Measurements from ENCODE around the gene FOXO6.

DNA sequence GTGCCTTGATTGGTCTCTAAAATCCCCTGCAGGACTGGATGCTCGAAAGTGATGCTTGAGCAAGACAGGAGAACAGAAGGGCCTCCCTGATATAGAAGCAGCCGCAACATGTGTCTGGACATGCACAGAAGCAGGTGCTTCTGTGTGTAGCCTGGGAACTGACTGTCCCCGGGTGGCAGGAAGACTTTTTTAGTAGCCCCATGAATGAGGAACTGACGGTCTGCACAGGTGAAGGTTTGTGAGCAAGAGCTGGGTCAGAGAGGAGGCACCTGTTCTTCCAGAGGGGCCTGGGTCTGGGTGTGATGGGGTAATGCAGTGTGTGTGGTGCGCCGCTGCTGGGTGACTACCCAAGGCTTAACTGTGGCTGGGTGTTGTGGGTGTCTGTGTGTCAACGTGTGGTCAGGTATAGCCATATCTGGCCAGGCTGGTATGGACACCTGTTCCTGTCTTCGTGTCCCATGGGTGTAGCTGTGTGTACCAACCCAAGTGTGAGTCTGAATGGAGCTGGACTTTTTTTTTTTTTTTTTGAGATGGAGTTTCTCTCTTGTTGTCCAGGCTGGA, 39.1 kb upstream of the FOXO6 start:
- TF ChIP-seq, protein P1, sequence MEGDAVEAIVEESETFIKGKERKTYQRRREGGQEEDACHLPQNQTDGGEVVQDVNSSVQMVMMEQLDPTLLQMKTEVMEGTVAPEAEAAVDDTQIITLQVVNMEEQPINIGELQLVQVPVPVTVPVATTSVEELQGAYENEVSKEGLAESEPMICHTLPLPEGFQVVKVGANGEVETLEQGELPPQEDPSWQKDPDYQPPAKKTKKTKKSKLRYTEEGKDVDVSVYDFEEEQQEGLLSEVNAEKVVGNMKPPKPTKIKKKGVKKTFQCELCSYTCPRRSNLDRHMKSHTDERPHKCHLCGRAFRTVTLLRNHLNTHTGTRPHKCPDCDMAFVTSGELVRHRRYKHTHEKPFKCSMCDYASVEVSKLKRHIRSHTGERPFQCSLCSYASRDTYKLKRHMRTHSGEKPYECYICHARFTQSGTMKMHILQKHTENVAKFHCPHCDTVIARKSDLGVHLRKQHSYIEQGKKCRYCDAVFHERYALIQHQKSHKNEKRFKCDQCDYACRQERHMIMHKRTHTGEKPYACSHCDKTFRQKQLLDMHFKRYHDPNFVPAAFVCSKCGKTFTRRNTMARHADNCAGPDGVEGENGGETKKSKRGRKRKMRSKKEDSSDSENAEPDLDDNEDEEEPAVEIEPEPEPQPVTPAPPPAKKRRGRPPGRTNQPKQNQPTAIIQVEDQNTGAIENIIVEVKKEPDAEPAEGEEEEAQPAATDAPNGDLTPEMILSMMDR (optimal IDR thresholded peaks at IDR 0.05 in 1 of 3, IDR thresholded peaks at IDR 0.05 in 1 of 3, conservative IDR thresholded peaks at IDR 0.05 in 1 of 3; ENCODE audit: extremely low read depth in 1 of 3, insufficient read depth in 2 of 3, low read length in 3 of 3), result no peak
- no peak for TF ChIP-seq EZH2 (IDR thresholded peaks at IDR 0.05; ENCODE audit: low read length)
